Caco-2 (cell line): ENCODE results near the gene ANTKMT. TPM values are rescaled to one million over a fixed set of nuclear protein-coding genes. Genes with fewer than 3 reads are reported as not detected.

Experiments
- BruUV-seq: library from RNA; stranded (reverse); fragments of 400-500 nt; replicated peaks from 2 replicates; lab custom pipeline; 2021; lab: Mats Ljungman, UMichigan
- CTCF ChIA-PET: fragments of 300-600 bp; sonication (Branson Sonifier 250); formaldehyde crosslinking; loops from one replicate; lab custom pipeline; 2022; ENCODE audit warnings: antibody characterized with exemption; lab: Charles Lee
- POLR2A ChIA-PET: fragments of 300-600 bp; sonication (Branson Sonifier 250); formaldehyde crosslinking; loops from one replicate; lab custom pipeline; 2022; ENCODE audit warnings: antibody characterized with exemption; lab: Charles Lee
- DNase-seq, 2 experiments: peaks; one replicate each; pipeline versions ENCODE4 v3.0.0 to v3.0.0-alpha.2; 2020 to 2022
- H3K27me3 ChIP-seq: replicated peaks from 2 replicates; pipeline ENCODE4 v1.6.0; 2011; ENCODE audit warnings: low read length; ENCODE audit not compliant: control insufficient read depth, insufficient read depth
- H3K36me3 ChIP-seq: 2 replicates; pipeline ENCODE4 v1.5.1; 2011; ENCODE audit warnings: low read length; ENCODE audit not compliant: control insufficient read depth, insufficient read depth
- H3K4me1 ChIP-seq: fragments of 250-450 bp; sonication (Bioruptor Pico); 2 replicates; pipeline ENCODE4 v1.5.1; 2020; ENCODE audit warnings: mild to moderate bottlenecking
- H3K4me3 ChIP-seq: 2 replicates; pipeline ENCODE4 v1.5.1; 2011; ENCODE audit warnings: low read depth, mild to moderate bottlenecking, control low read depth, low read length
- H3K9me3 ChIP-seq: fragments of 250-450 bp; sonication (Bioruptor Pico); 2 replicates; pipeline ENCODE4 v1.5.1; 2020; ENCODE audit warnings: mild to moderate bottlenecking, moderate library complexity
- H3K27ac Mint-ChIP-seq: one replicate; pipeline ENCODE4 v1.8.0; 2022; ENCODE audit warnings: mixed read lengths; ENCODE audit not compliant: unreplicated experiment
- H3K27me3 Mint-ChIP-seq: one replicate; pipeline ENCODE4 v1.8.0; 2022; ENCODE audit warnings: mixed read lengths; ENCODE audit not compliant: insufficient read depth, unreplicated experiment
- H3K36me3 Mint-ChIP-seq: one replicate; pipeline ENCODE4 v1.8.0; 2022; ENCODE audit warnings: mild to moderate bottlenecking, mixed read lengths; ENCODE audit not compliant: insufficient read depth, unreplicated experiment
- H3K4me1 Mint-ChIP-seq: one replicate; pipeline ENCODE4 v1.8.0; 2022; ENCODE audit warnings: low read depth, mixed read lengths; ENCODE audit not compliant: unreplicated experiment
- H3K4me3 Mint-ChIP-seq: one replicate; pipeline ENCODE4 v1.8.0; 2022; ENCODE audit warnings: mild to moderate bottlenecking, moderate library complexity, mixed read lengths; ENCODE audit not compliant: unreplicated experiment
- H3K9me3 Mint-ChIP-seq: one replicate; pipeline ENCODE4 v1.8.0; 2022; ENCODE audit warnings: mixed read lengths; ENCODE audit not compliant: unreplicated experiment
- CTCF ChIP-seq, 2 experiments: fragments of 200-600 bp in 1 of 2; IDR thresholded peaks; 1 replicate in 1 of 2; 2 replicates in 1 of 2; pipeline versions ENCODE4 v1.5.1 to v1.8.0; 2011 to 2022; ENCODE audit warnings: antibody characterized with exemption in 1 of 2, control low read depth in 1 of 2, inconsistent platforms in 1 of 2, low read depth in 1 of 2, low read length in 1 of 2, mild to moderate bottlenecking in 1 of 2, moderate library complexity in 1 of 2; ENCODE audit not compliant: insufficient read depth in 1 of 2, severe bottlenecking in 1 of 2, unreplicated experiment in 1 of 2
- intact Hi-C: fragments of 100-400 bp; cut with micrococcal nuclease; formaldehyde crosslinking; loops from one replicate; pipeline ENCODE4 v1.10.0; 2022; ENCODE audit not compliant: unreplicated experiment
- total RNA-seq: library from RNA; stranded (reverse); gene quantifications from 2 replicates; pipeline ENCODE4 v1.2.3, GENCODE V29; 2022

ANTKMT gene
- total RNA-seq, 1 experiment from 2014 or later = 42.6 TPM

GRCh38 chr16:679814-680624 is 40.9 kb upstream of the ANTKMT start, which contains the start of gene STUB1:
STUB1 (plus strand) TSS chr16:680410; CDS start chr16:680526, 116 bp downstream.
- H3K27me3 ChIP-seq = no peaks in the 10 kb centered on the region
- H3K27ac Mint-ChIP-seq = peak within 1 kb of the TSS; percentile 72
- no peaks in the 10 kb centered on the region for H3K9me3 ChIP-seq
- DNase-seq = peak; percentile 90 to 93
- no peak for TF ChIP-seq CTCF (IDR thresholded peaks at IDR 0.05; ENCODE audit: insufficient read depth in 1 of 2, low read depth in 1 of 2, low read length in 1 of 2, severe bottlenecking in 1 of 2, unreplicated experiment in 1 of 2)
- H3K36me3 ChIP-seq = 0 out of 2 replicates have a peak, but pooled peaks cover 4% of the 10 kb centered on the region
- no peaks in the 10 kb centered on the region for H3K4me1 Mint-ChIP-seq
- no TSS peak for BruUV-seq
- no peaks in the 10 kb centered on the region for H3K27me3 Mint-ChIP-seq
- H3K36me3 Mint-ChIP-seq = peaks cover 59% of the 10 kb centered on the region
- H3K4me3 Mint-ChIP-seq = peak within 1 kb of the TSS; percentile 79
- H3K4me1 ChIP-seq = peaks cover 30% of the 10 kb centered on the region
- H3K4me3 ChIP-seq = peak within 1 kb of the TSS; percentile 67
- intact Hi-C loops = no loop called here
- POLR2A ChIA-PET = interaction anchor here (1.2 to 1.5 kb wide), 2 partner anchors 10 to 15 kb away, joined by 6 to 10 read pairs; partner anchors contain the start of gene WDR24
- no peaks in the 10 kb centered on the region for H3K9me3 Mint-ChIP-seq
- CTCF ChIA-PET = interaction anchor here (0.6 to 0.8 kb wide), 3 partner anchors 9 to 342 kb away, joined by 3 to 5 read pairs (median 3); no protein-coding TSS in a partner anchor

- H3K9me3 Mint-ChIP-seq = no peaks in the 10 kb centered on the region
Measured at GRCh38 chr16:680625-680945, 40.4 kb upstream of the ANTKMT start.

More at GRCh38 chr16:680625-680945, 40.4 kb upstream of the ANTKMT start:
- intact Hi-C loops = no loop called here
- Histone ChIP-seq H3K36me3 (0 out of 2 replicates have a peak, but pooled peaks cover 4% of the 10 kb centered on the region), H3K4me1 (peaks cover 30% of the 10 kb centered on the region), H3K4me3 (peak overlapping the region; percentile 51), H3K9me3 (no peaks in the 10 kb centered on the region), H3K27me3 (no peaks in the 10 kb centered on the region)
- Mint-ChIP-seq H3K36me3 (peaks cover 60% of the 10 kb centered on the region), H3K4me1 (no peaks in the 10 kb centered on the region), H3K4me3 (peak overlapping the region; percentile 79), H3K27ac (no peak overlapping the region), H3K27me3 (no peaks in the 10 kb centered on the region)
- DNase-seq = no peak
- ChIA-PET CTCF (interaction anchor here (0.6 to 0.8 kb wide), 4 partner anchors 10 to 341 kb away, joined by 3 to 5 read pairs (median 3); no protein-coding TSS in a partner anchor), POLR2A (interaction anchor here (1.2 to 1.5 kb wide), 2 partner anchors 9 to 15 kb away, joined by 6 to 10 read pairs; partner anchors contain the start of gene WDR24)
- BruUV-seq = no TSS peak
- no peak for TF ChIP-seq CTCF (IDR thresholded peaks at IDR 0.05; ENCODE audit: insufficient read depth in 1 of 2, low read depth in 1 of 2, low read length in 1 of 2, severe bottlenecking in 1 of 2, unreplicated experiment in 1 of 2)
